HG02981 (cell line): ENCODE data around the gene PEX5L.
"Not testable (repeated sequence)": the region's sequence is repeated elsewhere in the genome, so short reads cannot be mapped to it uniquely, and the experiment has no call there.

Experiments used
- ATAC-seq: cut with Tn5 transposase; IDR thresholded peaks from one replicate; pipeline ENCODE4 v1.9.1; 2021; ENCODE audit warnings: mild to moderate bottlenecking, moderate library complexity; ENCODE audit not compliant: unreplicated experiment

PEX5L gene

DNA sequence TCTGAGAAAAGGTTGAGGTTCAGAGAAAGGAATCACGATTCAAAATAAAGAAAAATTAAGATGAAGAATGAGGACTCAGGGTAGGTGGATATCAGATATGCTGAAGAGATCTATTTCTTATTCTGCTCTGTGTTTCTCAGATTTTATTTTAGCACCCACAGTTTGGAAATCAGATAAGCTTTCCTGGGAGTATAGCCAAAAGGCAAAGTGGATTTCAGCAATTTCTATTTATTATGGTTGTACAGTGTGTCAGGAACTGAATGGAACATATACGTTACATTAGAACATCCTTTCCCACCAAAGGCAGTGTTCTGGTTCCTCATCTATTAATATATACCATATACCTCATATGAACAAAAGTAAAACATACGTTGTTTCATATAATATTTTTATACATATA, 18.9 kb downstream of the PEX5L start:
- ATAC-seq: no peak

- ATAC-seq: no peak
Measured at GRCh38 chr3:180011927-180012326, 24.8 kb downstream of the PEX5L start.

GRCh38 chr3:180008318-180008717, 28.4 kb downstream of the PEX5L start:
- ATAC-seq: not testable (repeated sequence)

GRCh38 chr3:180004542-180004941, 32.2 kb downstream of the PEX5L start:
- no peak for ATAC-seq

DNA sequence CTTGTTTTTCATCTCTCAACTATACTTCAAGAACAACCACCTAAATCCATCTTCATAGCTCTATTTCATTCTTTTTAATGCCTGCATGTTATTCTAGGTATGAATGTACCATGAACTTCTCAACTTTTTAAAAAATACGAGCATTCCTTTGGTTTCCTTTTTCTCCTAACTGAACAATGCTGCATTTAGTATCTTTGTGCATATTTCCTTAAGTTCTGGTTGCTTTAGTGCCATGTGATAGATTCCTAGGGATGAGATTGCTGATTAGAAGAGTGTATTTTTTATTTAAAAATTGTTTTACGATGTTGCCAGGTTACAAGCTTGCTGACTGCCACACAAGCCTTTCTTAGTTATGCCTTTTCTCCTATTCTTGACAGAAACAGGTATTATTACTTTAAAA, 34.7 kb downstream of the PEX5L start:
- no peak for ATAC-seq

GRCh38 chr3:180000500-180000899, 36.2 kb downstream of the PEX5L start:
- no peak for ATAC-seq

DNA sequence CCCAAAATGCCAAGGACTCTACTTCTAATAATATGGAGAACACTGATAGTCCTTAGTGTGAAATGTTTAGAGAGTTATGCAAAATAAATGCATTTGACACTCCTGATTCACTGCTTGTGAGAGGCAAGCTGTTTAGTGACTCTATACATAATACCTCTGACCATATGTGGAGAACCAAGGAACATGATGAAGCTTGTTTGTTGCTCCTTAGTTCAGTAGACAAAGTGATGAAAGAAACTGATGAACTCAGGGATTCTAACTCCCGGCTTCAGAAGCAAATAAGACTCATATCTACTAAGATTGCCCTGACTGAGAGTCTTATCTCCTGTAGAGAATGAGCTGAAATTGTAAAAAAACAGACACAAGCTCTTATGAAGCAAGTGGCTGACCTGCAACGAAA, 41.3 kb downstream of the PEX5L start:
- ATAC-seq: no peak

DNA sequence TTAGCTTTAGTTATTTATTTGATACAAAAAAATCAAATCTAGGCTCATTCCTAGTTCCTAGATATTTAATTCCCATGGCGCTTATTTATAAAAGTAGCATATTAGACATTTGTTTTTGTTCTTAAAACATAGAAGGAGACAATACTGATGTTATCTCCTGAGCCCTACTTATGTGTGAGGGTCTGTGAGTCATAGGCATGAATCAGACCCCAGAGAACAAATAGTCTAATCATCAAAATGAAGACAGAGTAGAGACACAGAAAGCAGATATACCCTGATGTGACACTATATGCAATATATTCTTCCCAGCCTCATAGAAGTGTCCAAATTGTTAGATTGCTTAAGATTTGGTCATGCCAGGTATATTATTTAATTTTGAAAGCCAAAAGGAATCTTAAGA, 44.9 kb downstream of the PEX5L start:
- ATAC-seq: no peak

- ATAC-seq: no peak
Measured at GRCh38 chr3:179991104-179991503, 45.6 kb downstream of the PEX5L start.

- no peak for ATAC-seq
Measured at GRCh38 chr3:179981646-179982045, 55.1 kb downstream of the PEX5L start.

- ATAC-seq: no peak
Measured at GRCh38 chr3:179977356-179977755, 59.4 kb downstream of the PEX5L start.

DNA sequence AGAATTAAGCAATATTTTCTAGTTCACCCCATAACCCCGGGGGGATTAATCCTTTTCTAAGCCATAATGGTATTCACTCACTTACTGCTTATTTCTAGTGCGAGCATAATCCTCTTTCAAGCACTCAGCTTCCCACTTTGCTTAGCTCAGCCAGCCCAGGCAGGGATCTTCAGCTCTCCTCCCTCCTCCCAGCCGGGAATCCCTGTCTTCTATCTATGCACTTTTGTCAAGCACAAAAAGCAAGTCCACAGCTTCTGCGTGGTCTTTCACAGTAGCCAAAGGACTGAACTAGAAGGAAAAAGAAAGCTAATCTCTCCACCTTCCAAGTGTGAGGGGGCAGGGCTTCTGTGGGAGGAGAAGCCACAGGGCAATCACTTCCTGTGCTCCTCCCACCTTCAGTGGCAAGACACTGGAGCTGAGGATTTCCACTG, 62.8 kb downstream of the PEX5L start:
- ATAC-seq: no peak

- ATAC-seq: no peak
Measured at GRCh38 chr3:179972881-179973423, 63.8 kb downstream of the PEX5L start.

DNA sequence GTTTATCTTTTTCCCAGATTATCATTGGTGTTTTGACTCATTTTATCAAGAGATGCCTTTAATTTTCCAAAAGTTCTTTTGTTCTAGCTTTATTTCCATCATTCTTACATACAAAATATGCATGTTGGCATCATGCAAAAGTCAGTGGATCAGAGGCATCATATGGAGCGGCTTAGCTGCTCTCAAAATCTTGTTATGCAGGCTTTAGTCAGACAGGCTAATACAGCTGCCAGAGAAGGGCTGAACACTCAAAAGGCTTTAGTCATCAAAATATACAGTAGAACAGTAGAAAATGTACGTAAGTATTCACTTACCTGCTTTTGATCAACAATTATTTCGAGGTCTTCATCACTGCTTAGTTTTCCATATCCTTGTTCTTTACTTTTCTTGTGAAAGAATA, 65.5 kb downstream of the PEX5L start:
- no peak for ATAC-seq

DNA sequence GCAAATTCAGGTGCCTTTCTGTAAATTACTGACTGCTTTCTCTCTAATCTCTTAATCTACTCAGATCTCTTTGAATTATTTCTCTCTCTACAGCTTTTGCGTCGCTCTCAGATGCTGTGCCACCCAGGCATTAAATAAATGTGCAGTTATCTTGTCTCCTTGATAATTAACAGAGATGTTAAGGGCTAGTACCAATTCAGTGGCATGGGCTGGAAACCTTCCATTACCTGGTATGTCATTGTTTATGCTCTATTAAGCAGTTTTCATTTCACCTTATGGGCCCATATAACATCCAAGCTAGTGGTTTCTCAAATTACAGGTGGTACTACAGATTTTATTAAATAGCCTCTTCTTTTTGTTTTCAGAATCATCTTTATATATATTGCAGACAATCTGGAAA, 66.0 kb downstream of the PEX5L start:
- no peak for ATAC-seq

DNA sequence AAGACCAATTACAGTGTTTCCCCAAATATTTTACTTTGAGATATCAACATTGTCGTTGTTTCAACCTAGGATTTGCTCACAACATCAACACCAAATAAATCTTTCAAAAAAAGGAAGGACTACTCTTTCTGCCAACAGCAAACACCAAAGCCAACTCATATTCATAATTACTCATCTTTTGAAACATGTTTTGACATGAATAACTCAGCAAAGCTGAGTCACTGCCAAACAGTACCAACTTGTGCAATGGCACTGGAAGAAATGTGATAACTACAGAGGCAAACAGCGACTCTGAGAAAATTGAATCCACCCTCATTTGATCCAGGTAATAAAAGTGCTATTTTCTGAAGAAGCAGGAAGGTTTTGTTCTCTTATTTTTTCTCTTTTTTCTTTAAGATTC, 67.2 kb downstream of the PEX5L start:
- ATAC-seq: no peak

DNA sequence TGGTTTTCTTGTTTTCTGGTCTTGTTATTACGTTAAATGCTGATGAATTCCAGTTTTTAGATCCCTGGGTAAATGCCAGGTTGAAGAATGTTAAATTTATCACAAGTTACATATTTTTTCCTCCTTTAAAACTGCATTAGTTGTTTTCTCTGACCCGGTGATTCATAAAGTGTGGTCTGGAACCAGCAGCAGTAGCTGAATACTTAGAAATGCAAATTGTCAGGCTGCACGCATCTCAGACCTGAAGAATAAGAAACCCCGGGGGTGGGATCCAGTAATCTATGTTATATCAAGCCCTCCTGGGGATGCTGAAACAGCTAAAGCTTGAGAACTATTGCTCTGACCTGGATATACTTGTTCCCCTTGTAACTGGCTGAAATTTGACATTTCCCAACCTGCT, 69.1 kb downstream of the PEX5L start:
- peak; percentile 91 for ATAC-seq

GRCh38 chr3:179964890-179965289, 71.8 kb downstream of the PEX5L start:
- no peak for ATAC-seq

DNA sequence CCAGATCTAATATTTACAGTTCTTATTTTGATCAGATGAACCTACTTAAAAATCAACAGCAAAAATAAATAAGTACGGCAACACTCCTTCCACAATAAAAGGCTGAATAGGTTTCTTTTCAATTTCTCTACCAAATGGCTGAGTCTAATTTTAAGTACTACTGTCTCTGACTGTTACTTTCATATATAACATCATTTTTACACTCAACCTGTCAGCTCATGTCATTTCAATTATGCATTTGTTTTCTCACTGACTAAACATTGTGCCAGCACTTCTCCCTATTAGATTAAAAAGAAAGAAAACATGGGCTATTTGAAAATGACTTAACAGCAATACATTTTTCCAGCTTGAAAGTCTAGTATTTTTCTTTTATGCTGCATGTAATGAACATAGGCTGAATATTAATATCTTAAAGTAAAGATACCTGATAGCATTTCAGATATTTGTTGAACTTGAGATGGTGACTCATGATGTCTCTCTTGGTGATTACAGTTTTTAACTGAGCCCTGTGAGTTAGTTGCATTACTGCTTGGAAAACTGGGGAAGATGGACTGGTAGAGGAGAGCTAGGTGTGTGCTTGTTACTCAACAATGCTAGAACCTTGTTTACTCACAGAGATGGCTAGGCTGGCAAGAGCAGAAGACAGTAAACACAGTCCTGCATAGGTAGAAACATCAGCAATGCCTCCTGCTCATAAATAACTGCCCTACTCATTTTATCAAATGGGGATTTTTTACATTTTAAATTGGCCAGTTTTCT, 73.9 kb downstream of the PEX5L start:
- no peak for ATAC-seq

GRCh38 chr3:179961703-179962078, 75.0 kb downstream of the PEX5L start:
- peak; percentile 72 for ATAC-seq

GRCh38 chr3:179961071-179961702, 75.5 kb downstream of the PEX5L start:
- ATAC-seq: peak; percentile 18

DNA sequence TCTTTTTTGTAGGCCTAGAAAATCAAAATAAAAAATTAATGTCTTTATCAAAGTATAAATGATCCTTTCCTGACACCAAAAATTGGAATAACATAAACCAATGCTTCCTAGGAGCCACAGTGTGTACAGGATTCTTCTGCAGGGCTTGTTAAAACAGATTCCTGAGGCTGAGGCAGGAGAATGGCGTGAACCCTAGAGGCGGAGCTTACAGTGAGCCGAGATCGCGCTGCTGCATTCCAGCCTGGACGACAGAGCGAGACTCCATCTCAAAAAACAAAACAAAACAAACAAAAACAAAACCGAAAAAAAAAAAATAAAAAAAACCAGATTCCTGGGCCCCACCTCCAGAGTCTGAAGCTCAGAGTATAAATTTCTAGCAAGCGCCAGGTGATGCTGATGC, 78.0 kb downstream of the PEX5L start:
- no peak for ATAC-seq
